ENCODE results near the gene TMCO2.

TMCO2 gene

DNA sequence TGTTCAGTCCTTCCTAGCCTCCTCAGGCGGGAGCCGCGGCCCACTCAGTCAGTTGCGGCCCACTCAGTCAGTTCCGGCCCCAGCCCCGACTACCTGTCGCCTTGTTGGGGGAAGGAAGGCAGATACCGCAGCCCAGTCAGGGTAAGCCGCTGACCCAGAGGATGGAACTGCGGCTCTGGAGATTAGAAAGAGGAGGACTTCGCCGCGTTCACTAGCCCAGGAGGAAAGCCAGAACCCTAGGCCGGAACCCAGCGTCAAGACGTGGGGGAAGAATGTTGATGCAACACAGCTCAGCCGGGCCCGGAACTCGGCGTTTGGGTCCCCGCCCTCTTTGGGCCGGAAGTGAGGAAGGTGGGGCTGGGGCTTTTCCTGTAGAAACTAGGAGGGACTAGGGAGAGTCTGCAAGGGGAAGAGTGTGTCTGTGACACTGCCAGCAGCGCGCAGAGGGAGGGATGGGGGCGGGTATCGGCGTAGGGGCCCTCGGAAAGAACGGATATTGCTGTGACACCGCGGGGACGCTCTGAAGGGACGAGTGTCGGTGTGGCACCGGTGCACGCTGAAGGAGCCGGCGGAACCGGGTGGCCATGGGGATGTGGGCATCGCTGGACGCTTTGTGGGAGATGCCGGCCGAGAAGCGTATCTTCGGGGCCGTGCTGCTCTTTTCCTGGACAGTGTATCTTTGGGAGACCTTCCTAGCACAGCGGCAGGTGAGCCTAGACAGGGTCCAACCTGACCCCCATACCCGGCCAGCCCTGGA is 10.1 kb downstream of the TMCO2 start, which contains the start of gene ZMPSTE24:
Gene ZMPSTE24 (plus strand): TSS at position 549 of the 757 bp plus-strand sequence. CDS start 36 bp downstream, at position 585.
- H3K4me3 ChIP-seq (ENCODE audit: low read depth, low read length), result peak within 1 kb of the TSS; percentile 100
- DNase-seq, result peak; percentile 98
- no peaks in the 10 kb centered on the region for H3K27me3 ChIP-seq (ENCODE audit: insufficient read depth, low read depth, severe bottlenecking)
- no peaks in the 10 kb centered on the region for H3K9me3 ChIP-seq (ENCODE audit: severe bottlenecking)
- H3K36me3 ChIP-seq, result peaks cover 33% of the 10 kb centered on the region
- TF ChIP-seq, protein P1, sequence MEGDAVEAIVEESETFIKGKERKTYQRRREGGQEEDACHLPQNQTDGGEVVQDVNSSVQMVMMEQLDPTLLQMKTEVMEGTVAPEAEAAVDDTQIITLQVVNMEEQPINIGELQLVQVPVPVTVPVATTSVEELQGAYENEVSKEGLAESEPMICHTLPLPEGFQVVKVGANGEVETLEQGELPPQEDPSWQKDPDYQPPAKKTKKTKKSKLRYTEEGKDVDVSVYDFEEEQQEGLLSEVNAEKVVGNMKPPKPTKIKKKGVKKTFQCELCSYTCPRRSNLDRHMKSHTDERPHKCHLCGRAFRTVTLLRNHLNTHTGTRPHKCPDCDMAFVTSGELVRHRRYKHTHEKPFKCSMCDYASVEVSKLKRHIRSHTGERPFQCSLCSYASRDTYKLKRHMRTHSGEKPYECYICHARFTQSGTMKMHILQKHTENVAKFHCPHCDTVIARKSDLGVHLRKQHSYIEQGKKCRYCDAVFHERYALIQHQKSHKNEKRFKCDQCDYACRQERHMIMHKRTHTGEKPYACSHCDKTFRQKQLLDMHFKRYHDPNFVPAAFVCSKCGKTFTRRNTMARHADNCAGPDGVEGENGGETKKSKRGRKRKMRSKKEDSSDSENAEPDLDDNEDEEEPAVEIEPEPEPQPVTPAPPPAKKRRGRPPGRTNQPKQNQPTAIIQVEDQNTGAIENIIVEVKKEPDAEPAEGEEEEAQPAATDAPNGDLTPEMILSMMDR (IDR thresholded peaks at IDR 0.05; ENCODE audit: low read depth, low read length), result no peak
- peak within 1 kb of the TSS; percentile 97 for H3K27ac ChIP-seq

DNA sequence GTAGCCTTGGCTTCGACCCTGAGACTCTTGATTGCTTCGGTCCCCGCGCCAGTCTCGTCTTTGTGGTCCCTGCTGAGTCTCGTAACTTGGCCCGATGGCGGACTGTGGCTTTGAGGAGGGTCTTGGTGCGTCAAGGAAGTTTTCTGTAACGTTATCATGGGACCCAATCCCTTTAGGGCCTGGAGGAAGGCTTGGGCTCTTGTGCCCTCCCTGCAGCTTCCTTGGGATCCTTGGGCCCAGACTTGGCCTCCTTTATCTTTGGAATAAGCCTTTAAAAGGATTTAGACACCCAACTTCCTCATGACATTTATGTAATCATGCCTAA is 10.7 kb downstream of the TMCO2 start:
- Histone ChIP-seq H3K4me3 (ENCODE audit: low read depth, low read length) (peak overlapping the region; percentile 100), H3K27me3 (ENCODE audit: insufficient read depth, low read depth, severe bottlenecking) (no peaks in the 10 kb centered on the region), H3K9me3 (ENCODE audit: severe bottlenecking) (no peaks in the 10 kb centered on the region), H3K36me3 (peaks cover 38% of the 10 kb centered on the region), H3K27ac (peak overlapping the region; percentile 73)
- no peak for DNase-seq
- TF ChIP-seq, protein P1 (IDR thresholded peaks at IDR 0.05; ENCODE audit: low read depth, low read length), result no peak

DNA sequence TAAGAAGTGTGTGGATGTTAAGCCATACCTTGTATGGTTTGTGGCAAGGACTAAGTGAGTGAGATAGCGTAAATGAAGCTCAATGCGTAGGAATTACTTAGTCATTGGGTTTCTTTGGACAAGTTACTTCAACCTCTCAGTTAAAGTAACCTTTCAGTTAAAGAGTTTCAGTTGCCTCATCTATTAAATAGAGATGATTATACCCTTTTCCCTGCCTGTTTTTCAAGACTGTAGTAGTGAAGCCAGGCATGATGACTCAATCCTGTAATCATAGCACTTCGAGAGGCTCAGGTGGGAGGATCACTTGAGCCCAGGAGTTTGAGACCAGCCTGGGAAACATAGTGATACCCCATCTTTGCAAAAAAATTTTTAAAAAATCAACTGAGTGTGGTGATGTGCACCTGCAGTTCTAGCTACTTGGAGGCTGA is 16.6 kb downstream of the TMCO2 start:
- Histone ChIP-seq H3K27me3 (ENCODE audit: insufficient read depth, low read depth, severe bottlenecking) (no peaks in the 10 kb centered on the region), H3K9me3 (ENCODE audit: severe bottlenecking) (no peaks in the 10 kb centered on the region), H3K36me3 (peaks cover 59% of the 10 kb centered on the region), H3K4me3 (ENCODE audit: low read depth, low read length) (no peak overlapping the region), H3K27ac (no peak overlapping the region)
- DNase-seq, result no peak
- TF ChIP-seq, protein P1 (IDR thresholded peaks at IDR 0.05; ENCODE audit: low read depth, low read length), result no peak

DNA sequence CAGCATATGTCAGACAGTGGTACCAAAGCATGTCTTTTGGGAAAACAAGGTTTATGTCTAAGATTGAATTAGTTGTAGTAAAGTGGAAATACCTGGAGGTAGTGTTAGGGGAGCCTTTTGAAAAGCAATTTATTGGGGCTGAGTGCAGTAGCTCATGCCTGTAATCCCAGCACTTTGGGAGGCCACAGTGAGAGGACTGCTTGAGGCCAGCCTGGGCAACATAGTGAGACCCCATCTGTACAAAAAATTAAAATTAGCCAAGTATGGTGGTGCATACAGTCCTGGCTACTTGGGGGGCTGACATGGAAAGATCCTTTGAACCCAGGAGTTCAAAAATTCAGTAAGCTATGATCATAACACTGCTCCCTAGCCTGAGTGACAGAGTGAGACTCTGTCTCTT is 17.6 kb downstream of the TMCO2 start:
- TF ChIP-seq, protein P1 (IDR thresholded peaks at IDR 0.05; ENCODE audit: low read depth, low read length), result no peak
- peaks cover 65% of the 10 kb centered on the region for H3K36me3 ChIP-seq
- no peaks in the 10 kb centered on the region for H3K9me3 ChIP-seq (ENCODE audit: severe bottlenecking)
- no peaks in the 10 kb centered on the region for H3K27me3 ChIP-seq (ENCODE audit: insufficient read depth, low read depth, severe bottlenecking)
- DNase-seq, result no peak
- no peak overlapping the region for H3K4me3 ChIP-seq (ENCODE audit: low read depth, low read length)
- H3K27ac ChIP-seq, result no peak overlapping the region

DNA sequence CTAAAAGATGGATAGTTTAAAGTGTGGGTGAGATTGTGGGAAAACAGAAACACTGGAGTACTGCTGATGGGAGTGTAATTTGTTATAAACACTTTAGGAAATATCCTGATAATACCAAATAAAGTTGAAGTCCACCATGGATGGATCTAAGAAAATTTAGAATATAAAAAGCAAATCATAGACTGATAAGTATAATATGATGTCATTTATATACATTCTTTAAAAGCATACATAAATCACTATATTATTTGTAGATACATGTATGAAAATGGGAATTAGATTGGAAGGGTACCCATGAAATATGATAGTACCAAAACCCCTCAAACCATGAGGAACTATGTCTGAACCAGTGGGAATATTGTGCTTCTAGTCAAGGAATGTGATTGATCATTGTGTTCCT is 18.2 kb downstream of the TMCO2 start:
- DNase-seq, result no peak
- no peaks in the 10 kb centered on the region for H3K27me3 ChIP-seq (ENCODE audit: insufficient read depth, low read depth, severe bottlenecking)
- H3K4me3 ChIP-seq (ENCODE audit: low read depth, low read length), result no peak overlapping the region
- peak overlapping the region; percentile 21 for H3K27ac ChIP-seq
- H3K9me3 ChIP-seq (ENCODE audit: severe bottlenecking), result no peaks in the 10 kb centered on the region
- TF ChIP-seq, protein P1 (IDR thresholded peaks at IDR 0.05; ENCODE audit: low read depth, low read length), result no peak
- peaks cover 64% of the 10 kb centered on the region for H3K36me3 ChIP-seq
